ENCODE data around the gene LGALS1. TPM values are rescaled to one million over a fixed set of nuclear protein-coding genes. Genes with fewer than 3 reads are reported as not detected.

LGALS1 gene
- 4,843 and 7,713 TPM in 2 replicates for total RNA-seq

- DNase-seq (ENCODE audit: extremely low read depth, low read depth, low spot score) = no peak
Measured at GRCh38 chr22:37674951-37675929, at the start of gene LGALS1. TSS of gene LGALS1 (plus strand) at chr22:37675636. CDS start at chr22:37675703, 67 bp downstream.

GRCh38 chr22:37625737-37626136 lies 49.7 kb upstream of the LGALS1 start:
- no peak for DNase-seq (ENCODE audit: extremely low read depth, low read depth, low spot score)

GRCh38 chr22:37626144-37626543 lies 49.3 kb upstream of the LGALS1 start:
- no peak for DNase-seq (ENCODE audit: extremely low read depth, low read depth, low spot score)

- DNase-seq (ENCODE audit: extremely low read depth, low read depth, low spot score) = no peak
Measured at GRCh38 chr22:37626556-37627075, 48.8 kb upstream of the LGALS1 start.

GRCh38 chr22:37627121-37627520 lies 48.3 kb upstream of the LGALS1 start:
- no peak for DNase-seq (ENCODE audit: extremely low read depth, low read depth, low spot score)

GRCh38 chr22:37627545-37627944 lies 47.9 kb upstream of the LGALS1 start:
- no peak for DNase-seq (ENCODE audit: extremely low read depth, low read depth, low spot score)

- no peak for DNase-seq (ENCODE audit: extremely low read depth, low read depth, low spot score)
Measured at GRCh38 chr22:37628830-37629229, 46.6 kb upstream of the LGALS1 start.

GRCh38 chr22:37629928-37630327 lies 45.5 kb upstream of the LGALS1 start:
- DNase-seq (ENCODE audit: extremely low read depth, low read depth, low spot score) = no peak

- DNase-seq (ENCODE audit: extremely low read depth, low read depth, low spot score) = no peak
Measured at GRCh38 chr22:37630839-37631435, 44.5 kb upstream of the LGALS1 start.

GRCh38 chr22:37631448-37632173 lies 43.8 kb upstream of the LGALS1 start:
- no peak for DNase-seq (ENCODE audit: extremely low read depth, low read depth, low spot score)

- DNase-seq (ENCODE audit: extremely low read depth, low read depth, low spot score) = no peak
Measured at GRCh38 chr22:37632174-37633088, 43.0 kb upstream of the LGALS1 start.

- no peak for DNase-seq (ENCODE audit: extremely low read depth, low read depth, low spot score)
Measured at GRCh38 chr22:37633089-37633624, 42.3 kb upstream of the LGALS1 start.

GRCh38 chr22:37633625-37634416 lies 41.6 kb upstream of the LGALS1 start:
- DNase-seq (ENCODE audit: extremely low read depth, low read depth, low spot score) = no peak

- DNase-seq (ENCODE audit: extremely low read depth, low read depth, low spot score) = no peak
Measured at GRCh38 chr22:37634417-37634924, 41.0 kb upstream of the LGALS1 start.

GRCh38 chr22:37635157-37635556 lies 40.3 kb upstream of the LGALS1 start:
- no peak for DNase-seq (ENCODE audit: extremely low read depth, low read depth, low spot score)

GRCh38 chr22:37636186-37636948 lies 39.1 kb upstream of the LGALS1 start:
- no peak for DNase-seq (ENCODE audit: extremely low read depth, low read depth, low spot score)

GRCh38 chr22:37636949-37637273 lies 38.5 kb upstream of the LGALS1 start:
- DNase-seq (ENCODE audit: extremely low read depth, low read depth, low spot score) = no peak

GRCh38 chr22:37638391-37639069 lies 36.9 kb upstream of the LGALS1 start:
- no peak for DNase-seq (ENCODE audit: extremely low read depth, low read depth, low spot score)

Data from glomerular endothelial cell (primary cell).